ENCODE data around the gene SCN9A. TPM values are rescaled to one million over a fixed set of nuclear protein-coding genes. Genes with fewer than 3 reads are reported as not detected.

SCN9A gene
- polyA plus RNA-seq, 1 donor from 2014 or later: 10.4 TPM

DNA sequence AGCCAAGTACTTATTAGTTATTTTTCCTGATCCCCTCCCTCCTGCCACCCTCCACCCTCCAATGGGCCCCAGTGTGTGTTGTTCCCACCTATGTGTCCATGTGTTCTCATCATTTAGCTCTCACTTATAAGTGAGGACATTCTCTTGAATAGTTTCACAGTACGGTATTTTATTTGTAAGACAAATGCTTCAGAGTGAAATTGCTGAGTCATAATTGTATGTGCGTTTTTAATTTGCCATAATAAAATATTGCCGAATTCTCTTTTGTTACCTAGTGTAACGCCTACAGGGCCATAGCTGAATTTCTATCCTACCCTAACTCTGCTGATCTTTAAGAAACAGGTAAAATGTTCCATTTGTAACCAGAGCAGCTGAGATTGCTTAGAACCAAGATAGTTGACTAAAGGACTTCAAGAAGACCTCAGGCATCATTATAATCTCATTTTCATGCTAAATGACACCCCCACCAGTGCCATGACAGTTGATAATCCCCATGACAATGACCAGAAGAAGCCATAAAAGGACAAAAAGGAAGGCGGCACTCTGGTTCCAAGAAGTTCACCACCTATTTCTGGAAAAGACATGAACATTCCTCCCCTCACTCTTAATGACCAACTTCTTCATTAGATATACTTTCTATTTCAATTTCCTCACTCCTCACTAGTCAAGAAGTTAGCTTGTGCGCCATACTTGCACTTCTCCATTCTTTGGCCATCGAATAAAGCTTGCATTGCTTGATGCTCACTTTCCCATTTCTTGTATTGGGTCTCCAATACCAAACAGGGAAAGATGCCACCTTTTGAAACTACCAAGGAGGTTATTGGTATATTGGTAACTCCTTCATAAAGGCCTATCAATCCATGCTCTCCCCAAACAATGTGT, 18.4 kb downstream of the SCN9A start:
- no peak overlapping the region for H3K4me2 ChIP-seq (ENCODE audit: low read length)
- H3K79me2 ChIP-seq (replicated peaks; ENCODE audit: insufficient read depth, low read length): no peaks in the 10 kb centered on the region
- H3K9me3 ChIP-seq (ENCODE audit: low read length): no peaks in the 10 kb centered on the region
- no peak overlapping the region for H3K9ac ChIP-seq (ENCODE audit: low read length)
- no peaks in the 10 kb centered on the region for H3K9me2 ChIP-seq (ENCODE audit: insufficient read depth, low read length)
- no peak overlapping the region for H3K27ac ChIP-seq (ENCODE audit: low read length)
- H2AFZ ChIP-seq (ENCODE audit: low read depth, low read length): no peak overlapping the region
- H3K4me3 ChIP-seq (ENCODE audit: low read length): no peak overlapping the region
- H3K36me3 ChIP-seq (ENCODE audit: insufficient read depth, low read length): no peaks in the 10 kb centered on the region
- TF ChIP-seq POLR2AphosphoS5 (IDR thresholded peaks at IDR 0.05) (no peak), TAF1 (IDR thresholded peaks at IDR 0.05; ENCODE audit: low read depth) (no peak), EP300 (conservative IDR thresholded peaks at IDR 0.05; ENCODE audit: poor library complexity, severe bottlenecking) (no peak), SMC3 (conservative IDR thresholded peaks at IDR 0.05; ENCODE audit: poor library complexity) (no peak), MXI1 (conservative IDR thresholded peaks at IDR 0.05; ENCODE audit: poor library complexity, severe bottlenecking) (no peak), RAD21 (conservative IDR thresholded peaks at IDR 0.05) (no peak), CTCF (IDR thresholded peaks at IDR 0.05; ENCODE audit: poor library complexity, severe bottlenecking) (no peak), EZH2 (IDR thresholded peaks at IDR 0.05; ENCODE audit: borderline replicate concordance, insufficient read depth, low read length, poor library complexity, severe bottlenecking) (no peak)
- TF ChIP-seq, protein P1, sequence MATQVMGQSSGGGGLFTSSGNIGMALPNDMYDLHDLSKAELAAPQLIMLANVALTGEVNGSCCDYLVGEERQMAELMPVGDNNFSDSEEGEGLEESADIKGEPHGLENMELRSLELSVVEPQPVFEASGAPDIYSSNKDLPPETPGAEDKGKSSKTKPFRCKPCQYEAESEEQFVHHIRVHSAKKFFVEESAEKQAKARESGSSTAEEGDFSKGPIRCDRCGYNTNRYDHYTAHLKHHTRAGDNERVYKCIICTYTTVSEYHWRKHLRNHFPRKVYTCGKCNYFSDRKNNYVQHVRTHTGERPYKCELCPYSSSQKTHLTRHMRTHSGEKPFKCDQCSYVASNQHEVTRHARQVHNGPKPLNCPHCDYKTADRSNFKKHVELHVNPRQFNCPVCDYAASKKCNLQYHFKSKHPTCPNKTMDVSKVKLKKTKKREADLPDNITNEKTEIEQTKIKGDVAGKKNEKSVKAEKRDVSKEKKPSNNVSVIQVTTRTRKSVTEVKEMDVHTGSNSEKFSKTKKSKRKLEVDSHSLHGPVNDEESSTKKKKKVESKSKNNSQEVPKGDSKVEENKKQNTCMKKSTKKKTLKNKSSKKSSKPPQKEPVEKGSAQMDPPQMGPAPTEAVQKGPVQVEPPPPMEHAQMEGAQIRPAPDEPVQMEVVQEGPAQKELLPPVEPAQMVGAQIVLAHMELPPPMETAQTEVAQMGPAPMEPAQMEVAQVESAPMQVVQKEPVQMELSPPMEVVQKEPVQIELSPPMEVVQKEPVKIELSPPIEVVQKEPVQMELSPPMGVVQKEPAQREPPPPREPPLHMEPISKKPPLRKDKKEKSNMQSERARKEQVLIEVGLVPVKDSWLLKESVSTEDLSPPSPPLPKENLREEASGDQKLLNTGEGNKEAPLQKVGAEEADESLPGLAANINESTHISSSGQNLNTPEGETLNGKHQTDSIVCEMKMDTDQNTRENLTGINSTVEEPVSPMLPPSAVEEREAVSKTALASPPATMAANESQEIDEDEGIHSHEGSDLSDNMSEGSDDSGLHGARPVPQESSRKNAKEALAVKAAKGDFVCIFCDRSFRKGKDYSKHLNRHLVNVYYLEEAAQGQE (IDR thresholded peaks at IDR 0.05; ENCODE audit: borderline replicate concordance): no peak
- no peaks in the 10 kb centered on the region for H3F3A ChIP-seq (ENCODE audit: insufficient read depth, low read length, poor library complexity, severe bottlenecking)
- H3K27me3 ChIP-seq (ENCODE audit: insufficient read depth, low read depth, low read length): no peaks in the 10 kb centered on the region
- H4K20me1 ChIP-seq (ENCODE audit: insufficient read depth): no peaks in the 10 kb centered on the region

GRCh38 chr2:166351319-166351718, 24.4 kb downstream of the SCN9A start:
- Histone ChIP-seq H3K36me3 (ENCODE audit: insufficient read depth, low read length) (no peaks in the 10 kb centered on the region), H2AFZ (ENCODE audit: low read depth, low read length) (no peak overlapping the region), H3K9ac (ENCODE audit: low read length) (no peak overlapping the region), H3K9me3 (ENCODE audit: low read length) (no peaks in the 10 kb centered on the region), H3K4me2 (ENCODE audit: low read length) (no peak overlapping the region), H3K27ac (ENCODE audit: low read length) (no peak overlapping the region), H3F3A (ENCODE audit: insufficient read depth, low read length, poor library complexity, severe bottlenecking) (no peaks in the 10 kb centered on the region), H3K27me3 (ENCODE audit: insufficient read depth, low read depth, low read length) (no peaks in the 10 kb centered on the region), H4K20me1 (ENCODE audit: insufficient read depth) (no peaks in the 10 kb centered on the region), H3K4me3 (ENCODE audit: low read length) (no peak overlapping the region), H3K79me2 (replicated peaks; ENCODE audit: insufficient read depth, low read length) (no peaks in the 10 kb centered on the region), H3K9me2 (ENCODE audit: insufficient read depth, low read length) (no peaks in the 10 kb centered on the region)
- TF ChIP-seq MXI1 (conservative IDR thresholded peaks at IDR 0.05; ENCODE audit: poor library complexity, severe bottlenecking): no peak
- TF ChIP-seq, protein P1 (IDR thresholded peaks at IDR 0.05; ENCODE audit: borderline replicate concordance): no peak
- TF ChIP-seq EZH2 (IDR thresholded peaks at IDR 0.05; ENCODE audit: borderline replicate concordance, insufficient read depth, low read length, poor library complexity, severe bottlenecking): no peak
- TF ChIP-seq RAD21 (conservative IDR thresholded peaks at IDR 0.05): no peak
- no peak for TF ChIP-seq CTCF (IDR thresholded peaks at IDR 0.05; ENCODE audit: poor library complexity, severe bottlenecking)
- TF ChIP-seq TAF1 (IDR thresholded peaks at IDR 0.05; ENCODE audit: low read depth): no peak
- no peak for TF ChIP-seq SMC3 (conservative IDR thresholded peaks at IDR 0.05; ENCODE audit: poor library complexity)
- TF ChIP-seq EP300 (conservative IDR thresholded peaks at IDR 0.05; ENCODE audit: poor library complexity, severe bottlenecking): no peak
- no peak for TF ChIP-seq POLR2AphosphoS5 (IDR thresholded peaks at IDR 0.05)
